HepG2 (cell line): ENCODE measurements around the gene MED25. TPM values are rescaled to one million over a fixed set of nuclear protein-coding genes. Genes with fewer than 3 reads are reported as not detected.

Experiments
- ATAC-seq: fragments of 200-7000 bp; cut with Tn5 transposase; 3 replicates; pipeline ENCODE4 v1.9.1; 2020; ENCODE audit warnings: mild to moderate bottlenecking, moderate library complexity
- BruUV-seq: library from RNA; stranded (reverse); fragments of 400-500 nt; replicated peaks from 2 replicates; lab custom pipeline; 2021; lab: Mats Ljungman, UMichigan
- CTCF ChIA-PET: fragments of 300-600 bp; formaldehyde crosslinking; extraction: SDS; loops from one replicate; lab custom pipeline; 2021; ENCODE audit warnings: low total read pairs, inconsistent platforms, low intra/inter-chr PET ratio; lab: Yijun Ruan, JAX
- POLR2A ChIA-PET: fragments of 350-600 bp; sonication (Branson Sonifier 250); formaldehyde crosslinking; loops from one replicate; lab custom pipeline; 2020; ENCODE audit warnings: antibody characterized with exemption, inconsistent platforms; lab: Yijun Ruan, JAX
- DNase-seq: peaks from one replicate; pipeline ENCODE4 v3.0.0-alpha.2; 2015; ENCODE audit warnings: low spot score
- FAIRE-seq: peaks from 3 replicates; lab custom pipeline; 2011; peaks lifted over from hg19 to GRCh38; lab: Jason Lieb, UNC
- H2AFZ ChIP-seq: one replicate; pipeline ENCODE4 v1.6.1; 2011; ENCODE audit warnings: low read length, inconsistent platforms
- H3K27ac ChIP-seq: fragments of 300-600 bp; 3 replicates; pipeline ENCODE4 v1.8.0; 2011; ENCODE audit warnings: mixed run types, mild to moderate bottlenecking, mixed read lengths, low read length, inconsistent platforms; ENCODE audit not compliant: insufficient read depth; ENCODE audit errors: extremely low read length
- H3K27me3 ChIP-seq, 2 experiments: fragments of 200-600 bp in 1 of 2; 2 replicates in 1 of 2; 3 replicates in 1 of 2; pipeline versions ENCODE4 v1.6.0 to v1.8.0; 2011; ENCODE audit warnings: low read length in 2 of 2, mild to moderate bottlenecking in 2 of 2, moderate library complexity in 2 of 2, inconsistent platforms in 1 of 2; ENCODE audit not compliant: insufficient read depth in 2 of 2, control insufficient read depth in 1 of 2
- H3K36me3 ChIP-seq, 2 experiments: fragments of 200-600 bp in 1 of 2; replicated peaks in 1 of 2; 2 replicates in 1 of 2; 3 replicates in 1 of 2; pipeline versions ENCODE4 v1.5.1 to v1.8.0; 2011; ENCODE audit warnings: low read length in 2 of 2, inconsistent platforms in 1 of 2; ENCODE audit not compliant: insufficient read depth in 2 of 2, control insufficient read depth in 1 of 2
- H3K4me1 ChIP-seq: 2 replicates; pipeline ENCODE4 v1.5.1; 2012; ENCODE audit warnings: low read length, inconsistent platforms; ENCODE audit not compliant: insufficient read depth
- H3K4me2 ChIP-seq: 2 replicates; pipeline ENCODE4 v1.6.0; 2011; ENCODE audit warnings: low read depth, low read length, inconsistent platforms
- H3K4me3 ChIP-seq, 3 experiments: fragments of 200-600 bp in 1 of 3; sonication (generic), shearing (Covaris generic) in 1 of 3; replicated peaks in 1 of 3; 2 replicates each; pipeline ENCODE4 v1.5.1; 2011 to 2016; ENCODE audit warnings: low read length in 3 of 3, inconsistent platforms in 2 of 3, low read depth in 2 of 3, mild to moderate bottlenecking in 2 of 3, control low read depth in 1 of 3, mixed read lengths in 1 of 3; ENCODE audit not compliant: insufficient read depth in 1 of 3
- H3K79me2 ChIP-seq: one replicate; pipeline ENCODE4 v1.6.1; 2011; ENCODE audit warnings: low read length, inconsistent platforms; ENCODE audit not compliant: insufficient read depth
- H3K9ac ChIP-seq: 2 replicates; pipeline ENCODE4 v1.6.0; 2011; ENCODE audit warnings: mild to moderate bottlenecking, low read depth, low read length, inconsistent platforms; ENCODE audit not compliant: insufficient read depth
- H3K9me3 ChIP-seq: 2 replicates; pipeline ENCODE4 v1.5.1; 2012; ENCODE audit warnings: mild to moderate bottlenecking, low read length
- H4K20me1 ChIP-seq: 2 replicates; pipeline ENCODE4 v1.6.0; 2011; ENCODE audit warnings: inconsistent platforms, mild to moderate bottlenecking, low read length, moderate library complexity; ENCODE audit not compliant: insufficient read depth
- HOXA3 ChIP-seq: sonication (generic); formaldehyde crosslinking; IDR thresholded peaks from 2 replicates; pipeline ENCODE4 v1.5.0; 2020; ENCODE audit warnings: missing genetic modification reagents
- NCOA2 ChIP-seq: sonication (generic); formaldehyde crosslinking; IDR thresholded peaks from 2 replicates; pipeline ENCODE4 v1.8.0; 2022; ENCODE audit warnings: inconsistent platforms
- NR3C1 ChIP-seq: sonication (generic); formaldehyde crosslinking; IDR thresholded peaks from 2 replicates; pipeline ENCODE4 v1.4.0; 2020; ENCODE audit warnings: missing genetic modification reagents
- REXO4 ChIP-seq: sonication (generic); formaldehyde crosslinking; IDR thresholded peaks from 2 replicates; pipeline ENCODE4 v1.8.0; 2022; ENCODE audit warnings: missing genetic modification reagents, mild to moderate bottlenecking, borderline replicate concordance
- RFX3 ChIP-seq: IDR thresholded peaks from 2 replicates; pipeline ENCODE4 v1.6.1; 2016; ENCODE audit warnings: missing biosample characterization, missing genetic modification reagents
- YY1 ChIP-seq: IDR thresholded peaks from 2 replicates; pipeline ENCODE4 v1.6.1; 2011; ENCODE audit warnings: low read length, low read depth, moderate library complexity, mild to moderate bottlenecking; ENCODE audit not compliant: insufficient read depth, insufficient replicate concordance
- ZKSCAN5 ChIP-seq: sonication (generic); formaldehyde crosslinking; IDR thresholded peaks from 2 replicates; pipeline ENCODE4 v1.5.1; 2020; ENCODE audit warnings: mild to moderate bottlenecking, missing genetic modification reagents
- ZNF607 ChIP-seq: sonication (generic); formaldehyde crosslinking; IDR thresholded peaks from 2 replicates; pipeline ENCODE4 v1.5.1; 2020; ENCODE audit warnings: missing genetic modification reagents, mild to moderate bottlenecking, borderline replicate concordance
- WGBS: methylation state at CpG from one replicate; pipeline ENCODE4 v1.1.6; 2017; ENCODE audit warnings: low lambda C conversion rate; 5-methylcytosine and 5-hydroxymethylcytosine counted together
- in situ Hi-C: cut with HindIII; loops from 2 replicates; pipeline ENCODE4 v1.10.0; 2017; ENCODE audit warnings: low pct_unique_long_range_greater_than_20kb; ENCODE audit not compliant: extremely low pct_ligation_motif_present
- intact Hi-C: fragments of 100-400 bp; cut with micrococcal nuclease; formaldehyde crosslinking; loops from one replicate; pipeline ENCODE4 v1.10.0; 2022; ENCODE audit not compliant: unreplicated experiment
- polyA plus RNA-seq, 8 experiments: library from polyadenylated mRNA; depleted of rRNA in 3 of 8; stranded (reverse) in 7 of 8; unstranded in 1 of 8; fragments of >200 nt; fragmentation: Illumina TruSeq in 4 of 8; extraction: Trizol in 4 of 8; gene quantifications; 2 replicates each; pipeline versions ENCODE4 v1.2.1 to v1.2.3, GENCODE V29; 2011 to 2016; ENCODE audit warnings: low read depth in 4 of 8, missing spikeins in 1 of 8, mixed read lengths in 1 of 8; ENCODE audit not compliant: insufficient read depth in 1 of 8
- total RNA-seq, 5 experiments: library from RNA; depleted of rRNA; stranded (reverse); fragments of >200 nt; fragmentation: Illumina TruSeq; extraction: Trizol; gene quantifications; 2 replicates each; pipeline ENCODE4 v1.2.3, GENCODE V29; 2016; ENCODE audit warnings: low read depth in 1 of 5
- TF ChIP-seq, protein P1 (sequence below): sonication (generic); formaldehyde crosslinking; IDR thresholded peaks from 2 replicates; pipeline ENCODE4 v1.4.0; 2020; ENCODE audit warnings: missing genetic modification reagents
- TF ChIP-seq, protein P2 (sequence below), 2 experiments: sonication (generic) in 1 of 2; formaldehyde crosslinking in 1 of 2; IDR thresholded peaks; 2 replicates each; pipeline versions ENCODE4 v1.6.1 to v1.9.0; 2014 to 2022; ENCODE audit warnings: antibody characterized with exemption in 1 of 2, borderline replicate concordance in 1 of 2, inconsistent platforms in 1 of 2, low read depth in 1 of 2, missing genetic modification reagents in 1 of 2
- TF ChIP-seq, protein P3 (sequence below): sonication (generic); formaldehyde crosslinking; conservative IDR thresholded peaks from 2 replicates; pipeline ENCODE4 v1.4.0; 2020; ENCODE audit warnings: missing genetic modification reagents
- TF ChIP-seq, protein P4 (sequence below): IDR thresholded peaks from 2 replicates; pipeline ENCODE4 v1.6.1; 2016; ENCODE audit warnings: missing compliant biosample characterization, missing genetic modification reagents, borderline replicate concordance

MED25 gene
- total and polyA plus RNA-seq, 2 of the 13 experiments (the other 11 are each of a cell fraction or from before 2014, with no cell fraction given): 11.1 to 15.1 TPM

DNA sequence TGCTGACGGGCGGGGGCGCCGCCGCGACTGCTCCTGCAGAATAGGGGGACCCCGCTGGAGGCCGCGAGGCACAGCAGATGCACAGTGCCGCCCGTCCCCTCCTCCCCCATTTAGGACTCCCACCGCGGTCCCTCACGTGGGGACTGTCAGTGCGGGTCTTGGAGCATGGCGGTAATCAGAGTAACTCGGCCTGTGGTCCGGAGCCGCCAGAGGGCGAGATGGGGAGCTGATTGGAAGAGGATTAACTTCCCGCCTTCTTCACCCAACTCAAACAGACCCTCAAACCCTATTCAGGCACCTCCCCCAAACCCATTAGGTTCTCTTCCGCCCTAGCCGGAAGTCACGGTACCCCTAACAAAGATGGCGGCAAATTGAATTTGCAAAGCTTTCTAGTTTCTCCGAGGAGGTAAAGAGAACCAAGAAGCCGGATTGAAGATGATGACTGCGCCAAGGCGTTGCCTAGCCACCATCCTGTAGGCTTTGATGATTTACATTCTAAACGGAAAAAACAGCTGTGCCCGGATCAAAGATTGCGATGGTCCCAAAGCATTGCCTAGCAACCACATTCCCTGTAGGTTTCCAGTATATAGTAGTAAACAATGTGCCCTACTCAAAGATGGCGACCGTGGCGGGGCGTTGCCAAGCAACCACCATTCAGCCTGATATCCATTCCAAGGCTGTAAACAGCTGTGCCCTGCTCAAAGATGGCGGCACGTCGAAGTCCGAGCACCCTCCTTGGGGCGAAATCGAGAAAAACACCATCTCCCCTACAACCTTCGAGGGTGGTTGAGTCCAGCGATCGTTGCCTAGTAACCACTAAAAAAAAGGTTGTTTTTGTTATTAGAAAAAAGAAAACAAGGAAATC lies 4.9 kb upstream of the MED25 start, which contains the start of gene FUZ:
Gene FUZ, minus strand, starts transcription at position 296 of the 865 bp plus-strand sequence. Its CDS starts 186 bp downstream, at position 110.
- Histone ChIP-seq H3K4me1 (peaks cover 14% of the 10 kb centered on the region), H3K9me3 (no peaks in the 10 kb centered on the region), H3K27ac (no peak within 1 kb of the TSS), H3K4me3 (no peak within 1 kb of the TSS), H3K36me3 (no peaks in the 10 kb centered on the region), H3K79me2 (peaks cover under 1% of the 10 kb centered on the region), H4K20me1 (no peaks in the 10 kb centered on the region), H3K9ac (no peak within 1 kb of the TSS), H3K27me3 (no peaks in the 10 kb centered on the region; a peak in 1 of 5 replicates), H2AFZ (no peak within 1 kb of the TSS), H3K4me2 (no peak within 1 kb of the TSS)
- FAIRE-seq (no peak), DNase-seq (no peak), ATAC-seq (no peak)
- CTCF ChIA-PET: no interaction called here
- WGBS: 68% methylated on average over 29 of the region's 45 CpGs
- BruUV-seq: no TSS peak
- in situ Hi-C loops: no loop called here
- intact Hi-C loops: loop anchor here (10.0 kb wide), 1 partner anchor 48 kb away; the partner anchor contains the start of genes AP2A1 and TSKS
- POLR2A ChIA-PET: no interaction called here
- TF ChIP-seq NCOA2 (CRISPR knock-in tag) (no peak), ZNF607 (CRISPR knock-in tag) (no peak), NR3C1 (CRISPR knock-in tag) (no peak), ZKSCAN5 (CRISPR knock-in tag) (no peak), HOXA3 (CRISPR knock-in tag) (peak; percentile 51; the same call in 1 of the 2 replicates), YY1 (peak; percentile 92), REXO4 (CRISPR knock-in tag) (no peak), RFX3 (peak; percentile 61)
- TF ChIP-seq, protein P1, sequence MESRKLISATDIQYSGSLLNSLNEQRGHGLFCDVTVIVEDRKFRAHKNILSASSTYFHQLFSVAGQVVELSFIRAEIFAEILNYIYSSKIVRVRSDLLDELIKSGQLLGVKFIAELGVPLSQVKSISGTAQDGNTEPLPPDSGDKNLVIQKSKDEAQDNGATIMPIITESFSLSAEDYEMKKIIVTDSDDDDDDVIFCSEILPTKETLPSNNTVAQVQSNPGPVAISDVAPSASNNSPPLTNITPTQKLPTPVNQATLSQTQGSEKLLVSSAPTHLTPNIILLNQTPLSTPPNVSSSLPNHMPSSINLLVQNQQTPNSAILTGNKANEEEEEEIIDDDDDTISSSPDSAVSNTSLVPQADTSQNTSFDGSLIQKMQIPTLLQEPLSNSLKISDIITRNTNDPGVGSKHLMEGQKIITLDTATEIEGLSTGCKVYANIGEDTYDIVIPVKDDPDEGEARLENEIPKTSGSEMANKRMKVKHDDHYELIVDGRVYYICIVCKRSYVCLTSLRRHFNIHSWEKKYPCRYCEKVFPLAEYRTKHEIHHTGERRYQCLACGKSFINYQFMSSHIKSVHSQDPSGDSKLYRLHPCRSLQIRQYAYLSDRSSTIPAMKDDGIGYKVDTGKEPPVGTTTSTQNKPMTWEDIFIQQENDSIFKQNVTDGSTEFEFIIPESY (CRISPR knock-in tag): peak; percentile 37; the same call in 1 of the 2 replicates
- TF ChIP-seq, protein P2, sequence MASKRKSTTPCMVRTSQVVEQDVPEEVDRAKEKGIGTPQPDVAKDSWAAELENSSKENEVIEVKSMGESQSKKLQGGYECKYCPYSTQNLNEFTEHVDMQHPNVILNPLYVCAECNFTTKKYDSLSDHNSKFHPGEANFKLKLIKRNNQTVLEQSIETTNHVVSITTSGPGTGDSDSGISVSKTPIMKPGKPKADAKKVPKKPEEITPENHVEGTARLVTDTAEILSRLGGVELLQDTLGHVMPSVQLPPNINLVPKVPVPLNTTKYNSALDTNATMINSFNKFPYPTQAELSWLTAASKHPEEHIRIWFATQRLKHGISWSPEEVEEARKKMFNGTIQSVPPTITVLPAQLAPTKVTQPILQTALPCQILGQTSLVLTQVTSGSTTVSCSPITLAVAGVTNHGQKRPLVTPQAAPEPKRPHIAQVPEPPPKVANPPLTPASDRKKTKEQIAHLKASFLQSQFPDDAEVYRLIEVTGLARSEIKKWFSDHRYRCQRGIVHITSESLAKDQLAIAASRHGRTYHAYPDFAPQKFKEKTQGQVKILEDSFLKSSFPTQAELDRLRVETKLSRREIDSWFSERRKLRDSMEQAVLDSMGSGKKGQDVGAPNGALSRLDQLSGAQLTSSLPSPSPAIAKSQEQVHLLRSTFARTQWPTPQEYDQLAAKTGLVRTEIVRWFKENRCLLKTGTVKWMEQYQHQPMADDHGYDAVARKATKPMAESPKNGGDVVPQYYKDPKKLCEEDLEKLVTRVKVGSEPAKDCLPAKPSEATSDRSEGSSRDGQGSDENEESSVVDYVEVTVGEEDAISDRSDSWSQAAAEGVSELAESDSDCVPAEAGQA (IDR thresholded peaks at IDR 0.05; ENCODE audit: low read depth): 0 out of 2 replicates have a peak, but pooled peaks have one; percentile 54
- TF ChIP-seq, protein P2 (CRISPR knock-in tag; IDR thresholded peaks at IDR 0.05; ENCODE audit: borderline replicate concordance): no peak
- TF ChIP-seq, protein P3, sequence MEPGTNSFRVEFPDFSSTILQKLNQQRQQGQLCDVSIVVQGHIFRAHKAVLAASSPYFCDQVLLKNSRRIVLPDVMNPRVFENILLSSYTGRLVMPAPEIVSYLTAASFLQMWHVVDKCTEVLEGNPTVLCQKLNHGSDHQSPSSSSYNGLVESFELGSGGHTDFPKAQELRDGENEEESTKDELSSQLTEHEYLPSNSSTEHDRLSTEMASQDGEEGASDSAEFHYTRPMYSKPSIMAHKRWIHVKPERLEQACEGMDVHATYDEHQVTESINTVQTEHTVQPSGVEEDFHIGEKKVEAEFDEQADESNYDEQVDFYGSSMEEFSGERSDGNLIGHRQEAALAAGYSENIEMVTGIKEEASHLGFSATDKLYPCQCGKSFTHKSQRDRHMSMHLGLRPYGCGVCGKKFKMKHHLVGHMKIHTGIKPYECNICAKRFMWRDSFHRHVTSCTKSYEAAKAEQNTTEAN (CRISPR knock-in tag): no peak
- TF ChIP-seq, protein P4, sequence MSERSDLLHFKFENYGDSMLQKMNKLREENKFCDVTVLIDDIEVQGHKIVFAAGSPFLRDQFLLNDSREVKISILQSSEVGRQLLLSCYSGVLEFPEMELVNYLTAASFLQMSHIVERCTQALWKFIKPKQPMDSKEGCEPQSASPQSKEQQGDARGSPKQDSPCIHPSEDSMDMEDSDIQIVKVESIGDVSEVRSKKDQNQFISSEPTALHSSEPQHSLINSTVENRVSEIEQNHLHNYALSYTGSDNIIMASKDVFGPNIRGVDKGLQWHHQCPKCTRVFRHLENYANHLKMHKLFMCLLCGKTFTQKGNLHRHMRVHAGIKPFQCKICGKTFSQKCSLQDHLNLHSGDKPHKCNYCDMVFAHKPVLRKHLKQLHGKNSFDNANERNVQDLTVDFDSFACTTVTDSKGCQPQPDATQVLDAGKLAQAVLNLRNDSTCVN (CRISPR knock-in tag): no peak
